GM12891 (cell line): ENCODE data around the gene TMEM203.

Experiments used
- PAX5 ChIP-seq: IDR thresholded peaks from 2 replicates; pipeline ENCODE4 v1.6.1; 2011; ENCODE audit warnings: low read length, moderate library complexity, mild to moderate bottlenecking; ENCODE audit not compliant: insufficient read depth, severe bottlenecking
- POLR2A ChIP-seq: IDR thresholded peaks from 2 replicates; pipeline ENCODE4 v1.6.1; 2011; ENCODE audit warnings: low read depth, low read length, control low read depth
- POLR2AphosphoS5 ChIP-seq: IDR thresholded peaks from 2 replicates; pipeline ENCODE4 v1.6.1; 2011; ENCODE audit warnings: low read depth, low read length, control low read depth
- TAF1 ChIP-seq: IDR thresholded peaks from 2 replicates; pipeline ENCODE4 v1.6.1; 2011; ENCODE audit warnings: low read depth, low read length, control low read depth

DNA sequence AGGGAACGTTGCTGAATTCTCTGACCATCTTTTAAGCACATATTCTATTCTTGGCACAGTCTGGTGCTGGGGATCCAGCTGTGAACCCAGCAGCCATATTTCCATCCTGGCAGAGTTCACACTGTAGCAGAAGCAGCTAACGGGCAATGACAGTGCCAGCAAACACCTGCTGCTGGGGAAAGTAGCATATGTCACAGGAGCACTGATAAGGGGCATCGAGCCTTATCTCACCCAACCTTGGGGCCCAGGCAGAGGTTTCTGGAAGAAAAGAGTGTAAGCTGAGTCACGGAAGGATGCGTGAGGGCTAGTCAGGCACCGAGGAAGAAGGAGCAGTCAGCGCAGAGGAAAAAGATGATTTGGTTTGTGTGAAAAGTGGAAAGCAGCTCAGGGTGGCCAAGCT is 1.2 kb upstream of the TMEM203 start:
- TF ChIP-seq POLR2AphosphoS5 (no peak), POLR2A (no peak), PAX5 (no peak), TAF1 (no peak)
